ENCODE data around the gene SLC4A5.

- TF ChIP-seq CTCF (IDR thresholded peaks at IDR 0.05) (no peak), POLR2A (IDR thresholded peaks at IDR 0.05) (no peak)
Measured at GRCh38 chr2:74327627-74328026, 15.6 kb downstream of the SLC4A5 start.

Measured in prostate gland (tissue), 2 donors.